Stimulated activated CD4-positive, alpha-beta T cell treated with anti-CD3 and anti-CD28 coated beads, Interleukin-4, amount 100 ng/mL, for 4 hours (primary cell): ENCODE measurements around the gene GOLGA2.
"Not testable (repeated sequence)": the region's sequence is repeated elsewhere in the genome, so short reads cannot be mapped to it uniquely, and the experiment has no call there.

ENCODE experiments used
- DNase-seq, 2 experiments: peaks; one replicate each; pipeline ENCODE4 v3.0.0-alpha.2; 2020

GOLGA2 gene

GRCh38 chr9:128293091-128293490 lies 17.3 kb upstream of the GOLGA2 start:
- DNase-seq = no peak

- no peak for DNase-seq
Observed at GRCh38 chr9:128292009-128292408, 16.2 kb upstream of the GOLGA2 start.

GRCh38 chr9:128288273-128289004 lies 12.6 kb upstream of the GOLGA2 start:
- no peak for DNase-seq

GRCh38 chr9:128286440-128286839 lies 10.6 kb upstream of the GOLGA2 start:
- no peak for DNase-seq

- no peak for DNase-seq
Observed at GRCh38 chr9:128285033-128285784, 9.4 kb upstream of the GOLGA2 start.

GRCh38 chr9:128282500-128282899 lies 6.7 kb upstream of the GOLGA2 start:
- no peak for DNase-seq

- no peak for DNase-seq
Observed at GRCh38 chr9:128280084-128280622, 4.3 kb upstream of the GOLGA2 start.

- not testable (repeated sequence) for DNase-seq
Observed at GRCh38 chr9:128279088-128280073, 3.6 kb upstream of the GOLGA2 start.

GRCh38 chr9:128276574-128277270 lies 915 bp upstream of the GOLGA2 start:
- DNase-seq = no peak

GRCh38 chr9:128276008-128276573 lies 284 bp upstream of the GOLGA2 start, which contains the start of gene SWI5:
Gene SWI5 (plus strand): TSS chr9:128276276.
- peak; percentile 100 for DNase-seq

GRCh38 chr9:128274245-128274644 lies 1.6 kb downstream of the GOLGA2 start:
- DNase-seq = no peak

- DNase-seq = no peak
Observed at GRCh38 chr9:128271512-128271911, 4.3 kb downstream of the GOLGA2 start.

GRCh38 chr9:128271112-128271511 lies 4.7 kb downstream of the GOLGA2 start:
- no peak for DNase-seq

- no peak for DNase-seq
Observed at GRCh38 chr9:128266868-128267590, 8.8 kb downstream of the GOLGA2 start.

GRCh38 chr9:128265348-128265847 lies 10.4 kb downstream of the GOLGA2 start:
- DNase-seq = no peak

GRCh38 chr9:128262687-128263086 lies 13.1 kb downstream of the GOLGA2 start:
- DNase-seq = no peak

- DNase-seq = no peak
Observed at GRCh38 chr9:128260340-128260739, 15.5 kb downstream of the GOLGA2 start.

GRCh38 chr9:128259156-128259555 lies 16.7 kb downstream of the GOLGA2 start:
- DNase-seq = no peak

GRCh38 chr9:128258326-128258725 lies 17.5 kb downstream of the GOLGA2 start:
- no peak for DNase-seq

- DNase-seq = no peak
Observed at GRCh38 chr9:128257907-128258306, 17.9 kb downstream of the GOLGA2 start.
